Bronchial epithelial cell (primary cell): Measurements from ENCODE around the gene UTP11. TPM values are rescaled to one million over a fixed set of nuclear protein-coding genes. Genes with fewer than 3 reads are reported as not detected.

Source experiments
- DNase-seq: peaks from one replicate; pipeline ENCODE4 v3.0.0-alpha.2; 2010; ENCODE audit warnings: low read depth
- FAIRE-seq: peaks from 2 replicates; lab custom pipeline; 2011; peaks lifted over from hg19 to GRCh38; lab: Jason Lieb, UNC
- H3K27me3 ChIP-seq: 2 replicates; pipeline ENCODE4 v1.5.1; 2011; ENCODE audit warnings: low read length; ENCODE audit not compliant: control insufficient read depth, insufficient read depth
- H3K36me3 ChIP-seq: 2 replicates; pipeline ENCODE4 v1.5.1; 2011; ENCODE audit warnings: low read length; ENCODE audit not compliant: control insufficient read depth, insufficient read depth
- H3K4me3 ChIP-seq: 2 replicates; pipeline ENCODE4 v1.5.1; 2011; ENCODE audit warnings: mild to moderate bottlenecking, low read depth, low read length, control low read depth
- total RNA-seq: library from RNA; depleted of rRNA; stranded (reverse); fragments of >200 nt; gene quantifications from 2 replicates; pipeline ENCODE4 v1.2.1, GENCODE V29; 2014
- TF ChIP-seq, protein P1 (sequence below): IDR thresholded peaks from 2 replicates; pipeline ENCODE4 v1.5.1; 2011; ENCODE audit warnings: mild to moderate bottlenecking, moderate library complexity, low read length, control low read depth, inconsistent platforms; ENCODE audit not compliant: insufficient read depth, severe bottlenecking

Gene UTP11
- total RNA-seq, 1 donor from 2014 or later = 20.5 TPM

DNA sequence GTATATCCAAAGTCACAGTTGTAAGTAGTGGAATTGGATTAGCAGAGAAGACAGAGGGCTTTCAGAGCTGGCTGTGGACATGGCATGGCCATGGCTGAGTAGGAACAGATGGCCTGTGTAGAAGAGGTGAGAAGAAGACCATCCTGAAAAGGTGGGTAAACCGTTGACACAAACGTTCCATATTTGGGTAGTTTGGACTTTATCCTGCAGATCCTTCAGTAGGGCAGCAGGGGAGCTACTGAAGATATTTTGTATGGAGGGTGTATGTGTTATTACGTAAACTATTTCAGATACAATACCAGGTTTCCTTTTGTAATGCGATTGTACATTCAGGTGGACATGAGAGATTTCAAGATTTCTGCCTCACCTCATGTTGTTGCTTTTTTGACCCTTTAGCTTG, 1.6 kb downstream of the UTP11 start:
- no peaks in the 10 kb centered on the region for H3K27me3 ChIP-seq
- H3K36me3 ChIP-seq = peaks cover 8% of the 10 kb centered on the region
- DNase-seq = no peak
- no peak for FAIRE-seq
- no peak overlapping the region for H3K4me3 ChIP-seq
- TF ChIP-seq, protein P1, sequence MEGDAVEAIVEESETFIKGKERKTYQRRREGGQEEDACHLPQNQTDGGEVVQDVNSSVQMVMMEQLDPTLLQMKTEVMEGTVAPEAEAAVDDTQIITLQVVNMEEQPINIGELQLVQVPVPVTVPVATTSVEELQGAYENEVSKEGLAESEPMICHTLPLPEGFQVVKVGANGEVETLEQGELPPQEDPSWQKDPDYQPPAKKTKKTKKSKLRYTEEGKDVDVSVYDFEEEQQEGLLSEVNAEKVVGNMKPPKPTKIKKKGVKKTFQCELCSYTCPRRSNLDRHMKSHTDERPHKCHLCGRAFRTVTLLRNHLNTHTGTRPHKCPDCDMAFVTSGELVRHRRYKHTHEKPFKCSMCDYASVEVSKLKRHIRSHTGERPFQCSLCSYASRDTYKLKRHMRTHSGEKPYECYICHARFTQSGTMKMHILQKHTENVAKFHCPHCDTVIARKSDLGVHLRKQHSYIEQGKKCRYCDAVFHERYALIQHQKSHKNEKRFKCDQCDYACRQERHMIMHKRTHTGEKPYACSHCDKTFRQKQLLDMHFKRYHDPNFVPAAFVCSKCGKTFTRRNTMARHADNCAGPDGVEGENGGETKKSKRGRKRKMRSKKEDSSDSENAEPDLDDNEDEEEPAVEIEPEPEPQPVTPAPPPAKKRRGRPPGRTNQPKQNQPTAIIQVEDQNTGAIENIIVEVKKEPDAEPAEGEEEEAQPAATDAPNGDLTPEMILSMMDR = no peak

DNA sequence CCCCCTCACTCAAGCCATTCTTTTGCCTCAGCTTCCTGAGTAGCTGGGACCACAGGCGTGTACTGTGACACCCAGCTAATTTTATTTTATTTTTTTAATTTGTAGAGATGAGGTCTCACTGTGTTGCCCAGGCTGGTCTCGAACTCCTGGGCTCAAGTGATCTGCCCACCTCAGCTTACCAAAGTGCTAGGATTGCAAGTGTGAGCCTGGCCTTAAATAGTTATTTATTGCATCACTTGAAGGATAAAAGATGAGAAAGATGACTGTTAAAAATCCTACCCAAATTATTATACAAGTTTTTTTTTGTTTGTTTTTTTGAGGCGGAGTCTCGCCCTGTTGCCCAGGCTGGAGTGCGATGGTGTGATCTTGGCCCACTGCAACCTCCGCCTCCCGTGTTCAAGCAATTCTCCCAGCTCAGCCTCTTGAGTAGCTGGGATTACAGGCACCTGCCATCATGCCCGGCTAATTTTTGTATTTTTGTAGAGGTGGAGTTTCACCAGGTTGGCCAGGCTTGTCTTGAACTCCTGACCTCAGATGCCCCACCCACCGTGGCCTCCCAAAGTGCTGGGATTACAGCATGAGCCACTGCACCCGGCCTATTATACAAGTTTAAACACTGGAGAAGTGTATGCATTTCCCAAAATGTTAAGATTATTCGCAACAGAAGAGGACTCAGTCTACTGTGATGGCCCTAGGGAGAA, 2.3 kb downstream of the UTP11 start:
- TF ChIP-seq, protein P1 = no peak
- no peak for DNase-seq
- no peak for FAIRE-seq
- Histone ChIP-seq H3K27me3 (no peaks in the 10 kb centered on the region), H3K36me3 (peaks cover 10% of the 10 kb centered on the region), H3K4me3 (no peak overlapping the region)

DNA sequence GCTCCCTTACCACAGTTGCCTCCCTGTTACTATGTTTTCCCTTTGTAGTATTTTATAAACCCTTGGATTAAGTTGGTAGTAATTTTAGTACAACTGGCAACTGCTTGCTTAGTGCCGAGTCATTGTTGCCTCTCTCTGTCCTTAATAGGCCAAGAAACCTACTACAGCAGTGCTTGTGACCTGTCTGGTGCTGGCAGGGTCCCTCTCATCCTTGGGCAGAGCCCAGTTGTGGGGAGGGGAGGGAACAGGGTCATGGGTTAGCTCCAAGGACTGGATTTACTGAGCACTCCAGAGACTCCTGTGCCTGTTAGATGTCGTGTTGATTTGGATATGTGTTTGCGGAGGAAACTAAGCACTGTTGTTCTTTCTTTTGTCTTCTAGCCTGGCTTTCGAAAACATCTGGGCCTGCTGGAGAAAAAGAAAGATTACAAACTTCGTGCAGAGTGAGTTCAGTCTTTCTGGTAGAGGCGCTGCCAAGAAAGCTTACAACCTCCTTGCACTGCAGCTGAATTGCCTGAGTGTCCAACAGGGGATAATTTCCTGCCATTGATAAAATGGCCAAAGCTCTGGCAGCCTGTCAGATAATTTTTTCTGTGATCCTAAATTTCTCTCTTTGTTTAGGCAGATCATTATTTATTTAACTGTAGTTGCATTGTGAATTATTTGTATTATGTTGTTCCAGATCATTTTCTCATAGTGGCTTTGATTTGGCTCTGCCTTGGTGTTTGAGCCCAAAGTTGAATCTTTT, 3.6 kb downstream of the UTP11 start:
- TF ChIP-seq, protein P1 = no peak
- FAIRE-seq (no peak), DNase-seq (no peak)
- Histone ChIP-seq H3K27me3 (no peaks in the 10 kb centered on the region), H3K4me3 (no peak overlapping the region), H3K36me3 (peaks cover 13% of the 10 kb centered on the region)

DNA sequence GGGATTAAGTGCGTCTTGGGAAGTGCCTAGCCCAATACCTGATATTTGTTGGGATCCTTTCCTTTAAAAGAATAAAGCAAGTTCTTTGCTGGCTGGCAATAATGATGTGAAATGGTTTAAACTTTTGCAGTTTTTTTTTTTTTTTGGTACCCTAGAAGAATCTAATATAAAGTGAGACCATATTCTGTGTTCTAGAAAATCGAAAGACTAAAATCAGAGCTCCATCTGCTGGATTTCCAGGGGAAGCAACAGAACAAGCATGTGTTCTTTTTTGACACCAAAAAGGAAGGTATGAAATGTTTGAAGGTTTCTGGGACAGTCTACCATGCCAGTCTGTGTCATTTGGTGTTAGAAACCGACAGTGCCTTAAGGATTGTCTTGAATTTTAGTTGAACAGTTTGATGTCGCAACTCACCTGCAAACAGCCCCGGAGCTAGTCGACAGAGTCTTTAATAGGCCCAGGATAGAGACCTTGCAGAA, 6.4 kb downstream of the UTP11 start:
- TF ChIP-seq, protein P1 = peak; percentile 42
- no peak for DNase-seq
- FAIRE-seq = no peak
- H3K36me3 ChIP-seq = peaks cover 18% of the 10 kb centered on the region
- H3K4me3 ChIP-seq = no peak overlapping the region
- H3K27me3 ChIP-seq = no peaks in the 10 kb centered on the region

DNA sequence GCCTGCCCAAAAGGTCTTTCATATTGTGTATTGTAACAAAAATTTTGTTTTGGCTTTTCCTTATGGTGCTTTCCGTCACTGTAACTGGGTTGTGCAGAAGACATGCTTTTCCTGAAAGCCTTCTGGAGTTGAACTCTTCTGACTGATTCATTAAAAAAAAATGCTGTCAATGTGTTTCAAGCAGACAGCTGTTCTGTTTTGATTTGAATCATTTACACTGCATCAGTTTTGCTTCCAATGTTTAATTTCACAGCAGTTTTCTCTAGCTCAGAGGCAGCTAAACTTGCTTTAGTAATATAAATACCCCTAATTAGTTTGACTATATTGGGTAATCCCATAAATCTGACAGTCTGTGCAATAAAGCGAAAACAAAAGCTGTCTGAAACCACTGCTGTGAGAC, 7.9 kb downstream of the UTP11 start:
- no peak for DNase-seq
- no peaks in the 10 kb centered on the region for H3K27me3 ChIP-seq
- TF ChIP-seq, protein P1 = no peak
- peaks cover 18% of the 10 kb centered on the region for H3K36me3 ChIP-seq
- no peak for FAIRE-seq
- no peak overlapping the region for H3K4me3 ChIP-seq
